ENCODE measurements around the gene JUN.

JUN gene

GRCh38 chr1:58754073-58754613, 29.7 kb downstream of the JUN start:
- Histone ChIP-seq H3K36me3 (ENCODE audit: insufficient read depth) (no peaks in the 10 kb centered on the region), H3K27ac (no peak overlapping the region), H3K4me2 (no peak overlapping the region), H3K9ac (no peak overlapping the region), H3K27me3 (ENCODE audit: insufficient read depth, low read depth) (no peaks in the 10 kb centered on the region), H3K4me3 (IDR thresholded peaks at IDR 0.05; ENCODE audit: insufficient read depth, low read depth, low read length) (no peak overlapping the region), H2AFZ (ENCODE audit: low read depth) (no peak overlapping the region), H3K79me2 (ENCODE audit: insufficient read depth, low read depth) (no peaks in the 10 kb centered on the region), H3K4me1 (ENCODE audit: low read depth, poor library complexity, severe bottlenecking) (no peaks in the 10 kb centered on the region), H4K20me1 (ENCODE audit: insufficient read depth) (no peaks in the 10 kb centered on the region)
- TF ChIP-seq CTCF (conservative IDR thresholded peaks at IDR 0.05; ENCODE audit: low read depth, low read length): no peak

- no peak overlapping the region for H3K4me2 ChIP-seq
- H3K9ac ChIP-seq: no peak overlapping the region
- no peak for TF ChIP-seq CTCF (conservative IDR thresholded peaks at IDR 0.05; ENCODE audit: low read depth, low read length)
- no peak overlapping the region for H3K27ac ChIP-seq
- no peaks in the 10 kb centered on the region for H3K4me1 ChIP-seq (ENCODE audit: low read depth, poor library complexity, severe bottlenecking)
- H3K27me3 ChIP-seq (ENCODE audit: insufficient read depth, low read depth): no peaks in the 10 kb centered on the region
- H2AFZ ChIP-seq (ENCODE audit: low read depth): no peak overlapping the region
- H3K79me2 ChIP-seq (ENCODE audit: insufficient read depth, low read depth): no peaks in the 10 kb centered on the region
- no peak overlapping the region for H3K4me3 ChIP-seq (IDR thresholded peaks at IDR 0.05; ENCODE audit: insufficient read depth, low read depth, low read length)
- no peaks in the 10 kb centered on the region for H4K20me1 ChIP-seq (ENCODE audit: insufficient read depth)
- H3K36me3 ChIP-seq (ENCODE audit: insufficient read depth): no peaks in the 10 kb centered on the region
These were observed 30.4 kb downstream of the JUN start for GRCh38 chr1:58753431-58753866.

- Histone ChIP-seq H3K4me3 (IDR thresholded peaks at IDR 0.05; ENCODE audit: insufficient read depth, low read depth, low read length) (no peak overlapping the region), H3K9ac (no peak overlapping the region), H3K79me2 (ENCODE audit: insufficient read depth, low read depth) (no peaks in the 10 kb centered on the region), H3K36me3 (ENCODE audit: insufficient read depth) (no peaks in the 10 kb centered on the region), H3K4me1 (ENCODE audit: low read depth, poor library complexity, severe bottlenecking) (no peaks in the 10 kb centered on the region), H4K20me1 (ENCODE audit: insufficient read depth) (no peaks in the 10 kb centered on the region), H3K27me3 (ENCODE audit: insufficient read depth, low read depth) (no peaks in the 10 kb centered on the region), H3K27ac (no peak overlapping the region), H2AFZ (ENCODE audit: low read depth) (no peak overlapping the region), H3K4me2 (no peak overlapping the region)
- no peak for TF ChIP-seq CTCF (conservative IDR thresholded peaks at IDR 0.05; ENCODE audit: low read depth, low read length)
These were observed 34.2 kb downstream of the JUN start for GRCh38 chr1:58749646-58750045.

- Histone ChIP-seq H3K4me2 (no peak overlapping the region), H3K27ac (no peak overlapping the region), H3K9ac (no peak overlapping the region), H3K27me3 (ENCODE audit: insufficient read depth, low read depth) (no peaks in the 10 kb centered on the region), H2AFZ (ENCODE audit: low read depth) (no peak overlapping the region), H4K20me1 (ENCODE audit: insufficient read depth) (no peaks in the 10 kb centered on the region), H3K4me3 (IDR thresholded peaks at IDR 0.05; ENCODE audit: insufficient read depth, low read depth, low read length) (no peak overlapping the region), H3K36me3 (ENCODE audit: insufficient read depth) (no peaks in the 10 kb centered on the region), H3K79me2 (ENCODE audit: insufficient read depth, low read depth) (no peaks in the 10 kb centered on the region), H3K4me1 (ENCODE audit: low read depth, poor library complexity, severe bottlenecking) (no peaks in the 10 kb centered on the region)
- no peak for TF ChIP-seq CTCF (conservative IDR thresholded peaks at IDR 0.05; ENCODE audit: low read depth, low read length)
These were observed 35.2 kb downstream of the JUN start for GRCh38 chr1:58748666-58749065.

All from KMS-11 (cell line).